Measurements from ENCODE around the gene CEACAM5.

CEACAM5 gene

GRCh38 chr19:41699968-41700323, 8.5 kb upstream of the CEACAM5 start:
- ATAC-seq (ENCODE audit: low read depth) (no peak), DNase-seq (ENCODE audit: low spot score) (peak; percentile 18)
- no peaks in the 10 kb centered on the region for H3K4me1 ChIP-seq (ENCODE audit: insufficient read depth, poor library complexity, severe bottlenecking)
- no peak overlapping the region for H3K4me3 ChIP-seq (ENCODE audit: severe bottlenecking)
- no peaks in the 10 kb centered on the region for H3K36me3 ChIP-seq (ENCODE audit: low read depth)
- no peaks in the 10 kb centered on the region for H3K9me3 ChIP-seq (ENCODE audit: severe bottlenecking)
- no peak overlapping the region for H3K27ac ChIP-seq (ENCODE audit: poor library complexity, severe bottlenecking)
- TF ChIP-seq, protein P1, sequence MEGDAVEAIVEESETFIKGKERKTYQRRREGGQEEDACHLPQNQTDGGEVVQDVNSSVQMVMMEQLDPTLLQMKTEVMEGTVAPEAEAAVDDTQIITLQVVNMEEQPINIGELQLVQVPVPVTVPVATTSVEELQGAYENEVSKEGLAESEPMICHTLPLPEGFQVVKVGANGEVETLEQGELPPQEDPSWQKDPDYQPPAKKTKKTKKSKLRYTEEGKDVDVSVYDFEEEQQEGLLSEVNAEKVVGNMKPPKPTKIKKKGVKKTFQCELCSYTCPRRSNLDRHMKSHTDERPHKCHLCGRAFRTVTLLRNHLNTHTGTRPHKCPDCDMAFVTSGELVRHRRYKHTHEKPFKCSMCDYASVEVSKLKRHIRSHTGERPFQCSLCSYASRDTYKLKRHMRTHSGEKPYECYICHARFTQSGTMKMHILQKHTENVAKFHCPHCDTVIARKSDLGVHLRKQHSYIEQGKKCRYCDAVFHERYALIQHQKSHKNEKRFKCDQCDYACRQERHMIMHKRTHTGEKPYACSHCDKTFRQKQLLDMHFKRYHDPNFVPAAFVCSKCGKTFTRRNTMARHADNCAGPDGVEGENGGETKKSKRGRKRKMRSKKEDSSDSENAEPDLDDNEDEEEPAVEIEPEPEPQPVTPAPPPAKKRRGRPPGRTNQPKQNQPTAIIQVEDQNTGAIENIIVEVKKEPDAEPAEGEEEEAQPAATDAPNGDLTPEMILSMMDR (IDR thresholded peaks at IDR 0.05; ENCODE audit: poor library complexity, severe bottlenecking), result no peak
- H3K27me3 ChIP-seq (ENCODE audit: insufficient read depth, poor library complexity, severe bottlenecking), result no peaks in the 10 kb centered on the region

DNA sequence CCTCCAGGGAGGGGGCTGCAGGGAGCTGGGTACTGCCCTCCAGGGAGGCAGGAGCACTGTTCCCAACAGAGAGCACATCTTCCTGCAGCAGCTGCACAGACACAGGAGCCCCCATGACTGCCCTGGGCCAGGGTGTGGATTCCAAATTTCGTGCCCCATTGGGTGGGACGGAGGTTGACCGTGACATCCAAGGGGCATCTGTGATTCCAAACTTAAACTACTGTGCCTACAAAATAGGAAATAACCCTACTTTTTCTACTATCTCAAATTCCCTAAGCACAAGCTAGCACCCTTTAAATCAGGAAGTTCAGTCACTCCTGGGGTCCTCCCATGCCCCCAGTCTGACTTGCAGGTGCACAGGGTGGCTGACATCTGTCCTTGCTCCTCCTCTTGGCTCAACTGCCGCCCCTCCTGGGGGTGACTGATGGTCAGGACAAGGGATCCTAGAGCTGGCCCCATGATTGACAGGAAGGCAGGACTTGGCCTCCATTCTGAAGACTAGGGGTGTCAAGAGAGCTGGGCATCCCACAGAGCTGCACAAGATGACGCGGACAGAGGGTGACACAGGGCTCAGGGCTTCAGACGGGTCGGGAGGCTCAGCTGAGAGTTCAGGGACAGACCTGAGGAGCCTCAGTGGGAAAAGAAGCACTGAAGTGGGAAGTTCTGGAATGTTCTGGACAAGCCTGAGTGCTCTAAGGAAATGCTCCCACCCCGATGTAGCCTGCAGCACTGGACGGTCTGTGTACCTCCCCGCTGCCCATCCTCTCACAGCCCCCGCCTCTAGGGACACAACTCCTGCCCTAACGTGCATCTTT, 7.8 kb upstream of the CEACAM5 start:
- Histone ChIP-seq H3K4me3 (ENCODE audit: severe bottlenecking) (no peak overlapping the region), H3K9me3 (ENCODE audit: severe bottlenecking) (no peaks in the 10 kb centered on the region), H3K27ac (ENCODE audit: poor library complexity, severe bottlenecking) (no peak overlapping the region), H3K27me3 (ENCODE audit: insufficient read depth, poor library complexity, severe bottlenecking) (no peaks in the 10 kb centered on the region), H3K4me1 (ENCODE audit: insufficient read depth, poor library complexity, severe bottlenecking) (no peaks in the 10 kb centered on the region), H3K36me3 (ENCODE audit: low read depth) (no peaks in the 10 kb centered on the region)
- ATAC-seq (ENCODE audit: low read depth) (no peak), DNase-seq (ENCODE audit: low spot score) (peak; percentile 31)
- TF ChIP-seq, protein P1 (IDR thresholded peaks at IDR 0.05; ENCODE audit: poor library complexity, severe bottlenecking), result no peak

- H3K27ac ChIP-seq (ENCODE audit: poor library complexity, severe bottlenecking), result no peak overlapping the region
- TF ChIP-seq, protein P1 (IDR thresholded peaks at IDR 0.05; ENCODE audit: poor library complexity, severe bottlenecking), result no peak
- no peak overlapping the region for H3K4me3 ChIP-seq (ENCODE audit: severe bottlenecking)
- no peaks in the 10 kb centered on the region for H3K27me3 ChIP-seq (ENCODE audit: insufficient read depth, poor library complexity, severe bottlenecking)
- no peaks in the 10 kb centered on the region for H3K4me1 ChIP-seq (ENCODE audit: insufficient read depth, poor library complexity, severe bottlenecking)
- DNase-seq (ENCODE audit: low spot score) (peak; percentile 31), ATAC-seq (ENCODE audit: low read depth) (no peak)
- no peaks in the 10 kb centered on the region for H3K36me3 ChIP-seq (ENCODE audit: low read depth)
- no peaks in the 10 kb centered on the region for H3K9me3 ChIP-seq (ENCODE audit: severe bottlenecking)
Observed at GRCh38 chr19:41701401-41702075, 6.9 kb upstream of the CEACAM5 start.

DNA sequence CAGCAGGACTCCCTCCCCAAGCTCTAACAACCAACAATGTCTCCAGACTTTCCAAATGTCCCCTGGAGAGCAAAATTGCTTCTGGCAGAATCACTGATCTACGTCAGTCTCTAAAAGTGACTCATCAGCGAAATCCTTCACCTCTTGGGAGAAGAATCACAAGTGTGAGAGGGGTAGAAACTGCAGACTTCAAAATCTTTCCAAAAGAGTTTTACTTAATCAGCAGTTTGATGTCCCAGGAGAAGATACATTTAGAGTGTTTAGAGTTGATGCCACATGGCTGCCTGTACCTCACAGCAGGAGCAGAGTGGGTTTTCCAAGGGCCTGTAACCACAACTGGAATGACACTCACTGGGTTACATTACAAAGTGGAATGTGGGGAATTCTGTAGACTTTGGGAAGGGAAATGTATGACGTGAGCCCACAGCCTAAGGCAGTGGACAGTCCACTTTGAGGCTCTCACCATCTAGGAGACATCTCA, 6.2 kb upstream of the CEACAM5 start:
- Histone ChIP-seq H3K4me3 (ENCODE audit: severe bottlenecking) (no peak overlapping the region), H3K9me3 (ENCODE audit: severe bottlenecking) (peaks cover 3% of the 10 kb centered on the region), H3K27ac (ENCODE audit: poor library complexity, severe bottlenecking) (no peak overlapping the region), H3K4me1 (ENCODE audit: insufficient read depth, poor library complexity, severe bottlenecking) (no peaks in the 10 kb centered on the region), H3K27me3 (ENCODE audit: insufficient read depth, poor library complexity, severe bottlenecking) (no peaks in the 10 kb centered on the region), H3K36me3 (ENCODE audit: low read depth) (no peaks in the 10 kb centered on the region)
- peak; percentile 22; the same call in 1 of the 3 replicates for ATAC-seq (ENCODE audit: low read depth)
- TF ChIP-seq, protein P1 (IDR thresholded peaks at IDR 0.05; ENCODE audit: poor library complexity, severe bottlenecking), result no peak
- DNase-seq (ENCODE audit: low spot score), result no peak

All from RWPE2 (cell line).